Naive thymus-derived CD8-positive, alpha-beta T cell (primary cell): ENCODE measurements around the gene STK32C. TPM values are rescaled to one million over a fixed set of nuclear protein-coding genes. Genes with fewer than 3 reads are reported as not detected.
"Not testable (repeated sequence)": the region's sequence is repeated elsewhere in the genome, so short reads cannot be mapped to it uniquely, and the experiment has no call there.

ENCODE experiments used
- ATAC-seq, 2 donors: fragments of 150-1000 bp; cut with Tn5 transposase in 1 of 2; sonication (Bioruptor Pico), chemical (Tn5 transposase) in 1 of 2; 1 replicate in 1 of 2; 2 replicates in 1 of 2; pipeline ENCODE4 v1.10.0; 2021; ENCODE audit warnings: mild to moderate bottlenecking in 2 of 2, moderate library complexity in 2 of 2
- POLR2A ChIA-PET: fragments of 350-600 bp; sonication (Branson Sonifier 250); formaldehyde crosslinking; loops from one replicate; lab custom pipeline; 2021; ENCODE audit warnings: antibody characterized with exemption; lab: Charles Lee
- DNase-seq, 10 donors: peaks; one replicate each; pipeline versions ENCODE4 v3.0.0 to v3.0.0-alpha.2; 2020 to 2022
- H3K27ac Mint-ChIP-seq, 10 donors: one replicate each; pipeline ENCODE4 v1.8.0; 2020 to 2022; ENCODE audit warnings: mild to moderate bottlenecking in 10 of 10, mixed read lengths in 10 of 10, moderate library complexity in 4 of 10, inconsistent platforms in 1 of 10
- H3K27me3 Mint-ChIP-seq, 5 donors: one replicate each; pipeline ENCODE4 v1.8.0; 2021 to 2022; ENCODE audit warnings: mixed read lengths in 5 of 5
- H3K36me3 Mint-ChIP-seq, 3 donors: one replicate each; pipeline ENCODE4 v1.8.0; 2020 to 2022; ENCODE audit warnings: mixed read lengths in 3 of 3, mild to moderate bottlenecking in 2 of 3, inconsistent platforms in 1 of 3
- H3K4me1 Mint-ChIP-seq, 4 donors: one replicate each; pipeline ENCODE4 v1.8.0; 2021 to 2022; ENCODE audit warnings: mixed read lengths in 4 of 4
- H3K4me3 Mint-ChIP-seq, 10 donors: one replicate each; pipeline ENCODE4 v1.8.0; 2020 to 2022; ENCODE audit warnings: mild to moderate bottlenecking in 10 of 10, mixed read lengths in 10 of 10, moderate library complexity in 6 of 10, inconsistent platforms in 1 of 10
- H3K9me3 Mint-ChIP-seq, 9 donors: one replicate each; pipeline ENCODE4 v1.8.0; 2020 to 2022; ENCODE audit warnings: mixed read lengths in 9 of 9, mild to moderate bottlenecking in 3 of 9, inconsistent platforms in 1 of 9, moderate library complexity in 1 of 9
- polyA plus RNA-seq, 3 donors: library from polyadenylated mRNA; unstranded; fragments of 300-500 nt; fragmentation: Illumina TruSeq; gene quantifications; one replicate each; pipeline ENCODE4 v1.2.3, GENCODE V29; 2021
- total RNA-seq, 8 experiments: library from RNA in 2 of 8; stranded (reverse) in 2 of 8; gene quantifications; one replicate each; pipeline ENCODE4 v1.2.3 and lab custom pipeline; 2021 to 2026

Gene STK32C
- total and polyA plus RNA-seq, 5 experiments from 2014 or later, result 5.5 to 11.2 (median 6.6) TPM

DNA sequence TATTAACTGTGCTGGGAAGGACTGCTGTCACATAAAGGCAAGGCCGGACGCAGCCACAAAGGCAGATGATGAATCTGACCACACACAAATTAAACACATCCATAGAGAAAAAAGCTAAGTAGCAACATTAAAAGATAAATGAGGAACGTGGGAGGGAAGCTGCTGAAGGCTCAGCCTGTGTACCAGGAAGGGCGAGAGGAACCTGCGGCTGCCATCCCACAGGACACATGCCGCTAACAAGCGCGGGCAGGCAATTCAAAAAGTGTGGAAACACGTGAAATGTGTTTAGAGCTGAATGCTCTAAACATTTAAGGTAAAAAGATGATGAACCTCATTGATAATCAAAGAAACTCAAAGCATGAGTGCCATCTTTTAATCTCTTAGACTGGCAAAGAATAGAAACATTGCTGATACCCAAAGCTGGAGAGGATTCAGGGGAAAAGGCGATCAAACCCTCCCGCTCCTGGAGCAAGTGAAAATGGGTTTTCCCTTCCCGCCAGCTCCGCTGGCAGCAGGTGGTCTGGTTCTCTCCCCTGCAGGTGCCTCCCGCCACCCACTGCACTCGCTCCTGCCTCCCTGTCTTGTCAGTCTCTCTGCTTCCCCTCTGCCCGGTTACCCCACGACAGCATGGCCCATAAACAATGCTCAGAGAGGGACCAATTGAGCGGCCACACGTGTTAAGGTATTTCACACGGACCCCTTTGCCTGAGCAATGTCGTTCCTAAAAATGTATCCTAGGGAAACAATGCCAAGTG, 4.2 kb downstream of the STK32C start:
- Mint-ChIP-seq H3K9me3 (no peaks in the 10 kb centered on the region), H3K4me3 (no peak overlapping the region), H3K27me3 (no peaks in the 10 kb centered on the region), H3K4me1 (peaks cover 8 to 17% (median 13%) of the 10 kb centered on the region in 4 donors), H3K27ac (no peak overlapping the region), H3K36me3 (no peaks in the 10 kb centered on the region)
- POLR2A ChIA-PET, result no interaction called here
- DNase-seq, result no peak
- no peak for ATAC-seq

DNA sequence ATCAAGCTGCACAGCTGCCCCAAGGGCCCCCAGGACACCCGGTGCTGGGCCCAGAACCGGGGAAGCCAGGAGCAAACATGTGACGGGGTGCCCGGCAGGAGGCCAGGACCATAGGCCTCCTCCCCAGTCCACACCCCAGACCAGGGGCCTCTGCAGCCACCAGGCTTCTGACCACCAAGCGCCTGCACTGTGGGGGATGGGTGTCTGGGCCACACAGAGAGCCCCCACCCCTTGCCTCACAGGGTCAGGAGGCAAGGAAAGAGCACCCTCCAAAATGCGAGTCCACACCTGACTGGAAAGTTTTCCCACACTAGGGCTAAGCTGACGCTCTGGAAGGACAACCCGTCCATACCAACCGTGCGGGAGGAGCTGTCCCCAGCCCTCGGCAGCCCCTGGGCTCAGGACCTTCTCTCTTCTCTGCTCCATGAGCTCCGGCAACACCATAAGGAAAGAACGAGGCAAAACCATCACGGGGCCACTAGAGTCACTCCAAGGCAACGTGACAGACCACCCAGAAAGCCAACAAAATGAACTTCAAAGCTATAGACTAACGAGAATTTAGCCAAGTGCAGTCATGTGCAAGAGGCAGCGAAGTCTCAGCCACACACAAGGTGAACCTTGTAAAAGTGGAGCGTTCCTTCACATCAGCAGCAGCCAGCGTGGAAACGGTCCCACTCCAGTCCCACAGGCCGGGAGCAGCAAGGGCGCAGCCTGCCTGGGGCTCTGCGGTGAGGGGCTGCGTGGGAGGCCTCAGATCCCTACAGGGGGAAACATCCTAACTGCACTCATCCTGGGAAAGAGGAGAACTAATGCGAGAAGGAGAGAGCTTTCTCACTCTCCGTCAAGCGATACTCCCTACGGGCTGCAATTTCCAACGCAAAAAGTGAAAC, 5.1 kb downstream of the STK32C start:
- Mint-ChIP-seq H3K4me1 (peaks cover 12 to 20% (median 15%) of the 10 kb centered on the region in 4 donors), H3K27me3 (no peaks in the 10 kb centered on the region), H3K27ac (no peak overlapping the region), H3K4me3 (no peak overlapping the region), H3K36me3 (no peaks in the 10 kb centered on the region), H3K9me3 (no peaks in the 10 kb centered on the region)
- POLR2A ChIA-PET, result no interaction called here
- ATAC-seq (no peak), DNase-seq (no peak)

DNA sequence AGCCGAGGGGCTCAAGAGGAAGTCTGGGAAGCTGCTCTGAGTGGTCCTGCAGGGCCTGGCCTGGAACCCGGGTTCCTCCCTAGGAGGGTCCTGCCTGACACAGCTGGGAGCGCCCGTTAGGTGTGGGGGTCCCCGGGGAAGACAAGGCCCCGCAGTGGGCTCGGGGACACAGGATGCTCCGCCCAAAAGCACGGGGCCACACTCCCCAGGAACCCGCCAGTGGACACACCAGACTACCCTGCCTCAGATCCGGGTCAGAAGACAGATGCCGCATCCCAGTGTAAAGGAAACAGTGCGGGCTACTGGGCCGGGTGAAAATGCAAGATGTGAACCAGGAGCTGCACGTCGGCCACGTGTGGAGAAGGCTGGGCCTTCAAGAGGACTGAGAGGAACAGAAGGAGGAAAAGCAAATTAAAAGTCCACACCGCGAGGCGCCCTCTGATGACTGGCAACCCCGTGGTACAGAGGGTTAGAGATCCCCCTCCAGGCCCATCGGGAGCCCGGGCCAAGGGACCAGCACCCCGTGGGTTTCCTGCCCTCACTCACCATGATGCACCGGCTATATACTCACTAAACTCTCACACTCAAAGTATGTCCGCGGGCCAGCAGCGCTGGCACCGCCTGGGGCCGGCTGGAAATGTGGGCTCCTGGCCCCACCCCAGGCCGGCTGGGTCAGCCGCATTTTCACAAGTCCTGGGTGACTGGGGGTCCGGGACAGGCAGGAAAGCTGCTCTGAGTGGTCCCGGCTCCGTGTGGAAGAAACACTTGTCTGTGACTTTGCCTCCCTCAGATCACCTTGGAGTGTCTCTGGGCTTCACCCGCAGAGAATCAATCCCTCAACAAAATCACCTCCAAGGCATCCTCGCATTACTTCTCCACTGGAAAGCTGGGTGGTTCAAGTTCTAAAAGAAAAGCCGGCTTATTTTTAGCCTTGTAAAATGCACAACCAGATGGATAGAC, 6.1 kb downstream of the STK32C start:
- Mint-ChIP-seq H3K4me3 (peak overlapping the region in 1 of 10 donors; percentile 29), H3K27ac (no peak overlapping the region), H3K4me1 (peaks cover 11 to 21% (median 16%) of the 10 kb centered on the region in 4 donors), H3K36me3 (no peaks in the 10 kb centered on the region), H3K9me3 (no peaks in the 10 kb centered on the region), H3K27me3 (peaks cover 0 to 2% (median 0%) of the 10 kb centered on the region in 5 donors)
- ATAC-seq (no peak), DNase-seq (peak in 1 of 10 donors; percentile 45)
- POLR2A ChIA-PET, result no interaction called here

DNA sequence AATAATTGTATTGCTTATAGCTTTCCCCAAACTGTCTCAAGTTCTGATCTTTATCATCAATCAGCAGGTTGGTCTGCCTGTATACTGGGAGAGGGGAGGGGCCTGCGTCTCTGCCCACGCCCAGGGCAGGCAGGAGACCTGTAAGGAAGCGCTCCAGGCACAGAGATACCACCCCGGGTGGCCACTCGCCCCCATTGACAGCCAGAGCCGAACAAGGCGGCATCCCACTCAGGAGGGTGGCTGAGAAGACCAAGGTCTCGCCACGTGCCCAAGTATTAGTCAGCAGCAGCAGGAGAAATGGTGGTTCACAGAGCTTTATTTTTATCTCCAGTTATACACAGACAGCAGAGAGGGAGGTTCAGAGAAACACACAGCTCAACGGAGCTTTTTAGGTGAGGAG, 7.2 kb downstream of the STK32C start:
- no peak overlapping the region for H3K4me3 Mint-ChIP-seq
- DNase-seq (no peak), ATAC-seq (no peak)
- H3K27ac Mint-ChIP-seq, result peak overlapping the region in 1 of 10 donors; percentile 51
- H3K27me3 Mint-ChIP-seq, result peaks cover 0 to 2% (median 0%) of the 10 kb centered on the region in 5 donors
- peaks cover 8 to 13% (median 11%) of the 10 kb centered on the region in 4 donors for H3K4me1 Mint-ChIP-seq
- peaks cover 0 to 2% (median 0%) of the 10 kb centered on the region in 3 donors for H3K36me3 Mint-ChIP-seq
- no peaks in the 10 kb centered on the region for H3K9me3 Mint-ChIP-seq
- POLR2A ChIA-PET, result no interaction called here

DNA sequence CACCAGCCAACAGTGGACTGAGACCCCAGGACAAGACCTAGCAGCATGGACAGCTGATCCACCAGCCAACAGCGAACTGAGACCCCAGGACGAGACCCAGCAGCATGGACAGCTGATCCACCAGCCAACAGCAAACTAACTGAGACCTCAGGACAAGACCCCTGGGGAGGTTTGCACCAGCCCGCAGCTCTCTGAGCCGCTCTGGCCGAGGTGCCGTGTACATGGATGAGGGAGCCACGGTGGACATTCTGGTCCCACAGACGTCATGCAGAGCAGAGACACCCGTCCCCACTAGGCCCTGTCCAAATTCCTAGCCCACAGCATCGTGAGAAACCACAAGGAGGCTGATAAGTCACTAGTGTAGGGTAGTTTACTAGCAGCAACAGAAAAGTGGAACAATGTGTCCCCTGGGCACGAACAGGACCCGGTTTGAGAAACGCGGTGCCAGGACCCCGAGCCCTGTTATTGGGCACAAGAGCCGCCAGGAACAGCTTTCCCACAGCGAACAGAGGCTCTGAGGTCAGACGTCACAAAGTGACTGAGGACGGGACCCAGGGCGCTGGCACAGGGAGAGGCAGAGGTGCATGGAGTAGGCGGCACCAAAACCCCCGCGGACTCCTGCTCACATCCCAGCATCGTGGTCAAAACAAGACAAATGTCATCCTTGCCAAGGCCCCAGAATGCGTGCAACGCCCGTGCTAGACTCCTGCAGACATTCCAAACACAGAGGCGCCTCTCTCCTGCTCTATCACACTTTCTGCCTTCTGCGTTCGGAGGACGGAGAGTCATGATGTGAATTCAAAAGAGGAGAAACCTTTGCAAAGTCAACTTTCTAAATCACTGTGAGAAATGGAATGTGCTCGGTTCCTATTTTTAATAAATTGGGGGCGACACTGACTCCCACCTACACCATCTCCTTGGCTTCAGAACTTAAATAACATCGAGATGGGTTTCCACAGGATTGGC, 8.1 kb downstream of the STK32C start:
- H3K36me3 Mint-ChIP-seq, result peaks cover 0 to 2% (median 0%) of the 10 kb centered on the region in 3 donors
- H3K9me3 Mint-ChIP-seq, result no peaks in the 10 kb centered on the region
- peak overlapping the region in 1 of 10 donors; percentile 51 for H3K27ac Mint-ChIP-seq
- peak in 1 of 10 donors; percentile 35 for DNase-seq
- H3K4me1 Mint-ChIP-seq, result peaks cover 8 to 13% (median 11%) of the 10 kb centered on the region in 4 donors
- H3K4me3 Mint-ChIP-seq, result no peak overlapping the region
- POLR2A ChIA-PET, result no interaction called here
- peaks cover 0 to 2% (median 0%) of the 10 kb centered on the region in 5 donors for H3K27me3 Mint-ChIP-seq
- no peak for ATAC-seq

DNA sequence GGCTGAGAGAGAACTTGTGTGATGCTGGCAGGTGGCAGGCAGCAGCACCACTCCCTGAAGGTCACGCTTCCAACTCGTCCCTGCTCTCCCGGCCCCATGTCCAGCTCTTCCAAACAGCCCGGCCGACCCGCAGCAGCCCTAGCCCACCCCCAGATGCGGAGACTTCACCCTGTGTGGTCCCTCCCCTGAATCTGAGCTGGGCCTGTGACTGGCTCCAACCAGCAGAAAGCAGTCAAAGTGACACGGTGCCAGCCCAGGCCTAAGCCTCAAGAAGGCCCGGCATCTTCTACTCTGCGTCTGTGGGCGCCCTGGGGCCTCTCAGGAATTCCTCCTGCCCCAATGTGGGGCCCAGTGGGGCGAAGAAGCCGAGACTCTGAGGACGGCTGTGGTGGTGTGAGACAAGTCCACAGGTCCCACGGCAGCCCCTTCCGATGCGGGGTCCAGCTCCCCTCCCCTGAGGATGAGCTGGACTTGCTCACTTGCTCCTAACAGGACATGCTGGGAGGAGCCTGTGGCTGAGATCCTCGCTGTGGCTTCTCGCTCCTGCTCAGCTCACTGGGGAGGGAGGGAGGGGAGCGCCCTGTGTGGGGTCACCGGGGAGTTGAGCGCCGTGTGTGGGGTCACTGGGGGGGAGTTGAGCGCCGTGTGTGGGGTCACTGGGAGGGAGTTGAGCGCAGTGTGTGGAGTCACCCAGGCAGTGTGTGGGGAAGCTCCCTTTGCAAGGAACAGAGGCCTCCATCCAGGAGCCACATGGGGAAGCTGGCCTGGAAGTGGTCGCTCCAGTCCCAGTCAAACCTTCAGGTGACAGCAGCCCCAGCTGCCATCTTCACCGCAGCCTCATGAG, 9.5 kb downstream of the STK32C start:
- peaks cover 0 to 2% (median 0%) of the 10 kb centered on the region in 5 donors for H3K27me3 Mint-ChIP-seq
- no peak overlapping the region for H3K4me3 Mint-ChIP-seq
- no peak overlapping the region for H3K27ac Mint-ChIP-seq
- DNase-seq (peak in 1 of 10 donors; percentile 58), ATAC-seq (no peak)
- peaks cover 8 to 13% (median 12%) of the 10 kb centered on the region in 4 donors for H3K4me1 Mint-ChIP-seq
- H3K9me3 Mint-ChIP-seq, result no peaks in the 10 kb centered on the region
- POLR2A ChIA-PET, result interaction anchor here (0.5 kb wide), 1 partner anchor 1172 kb away, joined by 3 read pairs; no protein-coding TSS in a partner anchor
- peaks cover 0 to 2% (median 0%) of the 10 kb centered on the region in 3 donors for H3K36me3 Mint-ChIP-seq

DNA sequence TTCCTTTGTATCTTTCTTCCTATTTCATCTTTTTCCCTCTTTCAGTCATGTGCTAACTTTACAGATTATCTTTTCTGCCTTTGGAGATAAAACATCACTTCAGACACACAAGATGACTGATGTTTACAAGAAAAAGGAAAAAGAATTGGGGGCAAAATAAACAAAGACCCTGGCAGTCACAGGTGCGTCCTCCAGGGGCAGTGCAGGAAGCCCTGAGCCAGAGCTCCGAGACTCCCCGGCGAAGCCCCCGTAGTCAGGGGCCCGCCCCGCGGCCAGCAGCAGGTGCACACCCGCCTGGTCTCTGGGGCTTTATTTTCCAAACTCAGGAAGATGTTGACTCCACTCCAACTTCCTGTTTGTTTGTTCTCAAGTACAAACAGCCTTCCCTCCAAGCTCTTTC, 10.2 kb downstream of the STK32C start:
- no peak overlapping the region for H3K4me3 Mint-ChIP-seq
- DNase-seq (peak in 2 of 10 donors; percentile 8 to 50), ATAC-seq (peak; percentile 47 to 61)
- peaks cover 0 to 2% (median 0%) of the 10 kb centered on the region in 3 donors for H3K36me3 Mint-ChIP-seq
- peaks cover 0 to 2% (median 0%) of the 10 kb centered on the region in 5 donors for H3K27me3 Mint-ChIP-seq
- H3K9me3 Mint-ChIP-seq, result no peaks in the 10 kb centered on the region
- POLR2A ChIA-PET, result no interaction called here
- peaks cover 8 to 12% (median 11%) of the 10 kb centered on the region in 4 donors for H3K4me1 Mint-ChIP-seq
- H3K27ac Mint-ChIP-seq, result peak overlapping the region in 2 of 10 donors; percentile 56 to 69

DNA sequence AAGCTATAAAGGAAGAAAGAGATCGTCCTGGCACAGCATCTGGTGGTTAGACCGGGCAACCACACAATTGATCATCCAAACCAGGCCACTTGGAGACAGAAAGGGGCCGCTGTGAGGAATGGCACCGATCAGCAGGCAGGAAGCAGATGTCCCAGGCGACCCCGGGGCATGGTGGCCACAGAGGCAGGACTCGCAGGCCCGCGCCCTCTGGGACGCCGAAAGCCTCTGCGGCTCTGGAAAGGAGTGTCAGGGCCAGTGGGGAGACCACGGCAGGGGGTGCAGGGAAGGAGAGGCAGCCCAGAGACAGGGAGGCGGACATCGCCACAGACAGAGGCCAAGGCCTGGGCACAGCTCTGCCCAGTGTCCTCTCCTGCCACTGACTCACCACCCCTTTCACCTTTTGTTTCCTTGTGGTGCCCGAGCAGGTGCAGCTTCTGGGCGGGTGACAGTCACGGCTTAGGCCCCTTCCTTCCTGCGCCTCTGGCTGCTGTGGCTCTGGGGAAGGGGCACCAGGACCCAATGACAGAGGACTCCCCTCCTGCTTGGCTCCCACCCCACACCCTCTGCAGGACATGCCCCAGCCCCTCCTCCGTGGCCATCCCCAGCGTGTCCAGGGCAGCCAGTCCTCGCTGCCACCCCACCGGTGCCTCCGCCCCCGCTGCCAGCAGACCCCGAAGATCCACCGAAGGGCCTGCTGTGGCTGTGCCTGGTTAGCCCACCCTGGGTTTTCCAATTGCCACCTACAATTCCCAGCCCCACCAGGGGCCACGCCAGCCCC, 10.9 kb downstream of the STK32C start:
- Mint-ChIP-seq H3K27ac (peak overlapping the region in 2 of 10 donors; percentile 43 to 56), H3K36me3 (peaks cover 0 to 2% (median 0%) of the 10 kb centered on the region in 3 donors), H3K4me3 (no peak overlapping the region), H3K27me3 (peaks cover 0 to 2% (median 0%) of the 10 kb centered on the region in 5 donors), H3K4me1 (peaks cover 8 to 14% (median 11%) of the 10 kb centered on the region in 4 donors), H3K9me3 (no peaks in the 10 kb centered on the region)
- DNase-seq, result peak in 1 of 10 donors; percentile 56
- POLR2A ChIA-PET, result no interaction called here
- ATAC-seq, result no peak

DNA sequence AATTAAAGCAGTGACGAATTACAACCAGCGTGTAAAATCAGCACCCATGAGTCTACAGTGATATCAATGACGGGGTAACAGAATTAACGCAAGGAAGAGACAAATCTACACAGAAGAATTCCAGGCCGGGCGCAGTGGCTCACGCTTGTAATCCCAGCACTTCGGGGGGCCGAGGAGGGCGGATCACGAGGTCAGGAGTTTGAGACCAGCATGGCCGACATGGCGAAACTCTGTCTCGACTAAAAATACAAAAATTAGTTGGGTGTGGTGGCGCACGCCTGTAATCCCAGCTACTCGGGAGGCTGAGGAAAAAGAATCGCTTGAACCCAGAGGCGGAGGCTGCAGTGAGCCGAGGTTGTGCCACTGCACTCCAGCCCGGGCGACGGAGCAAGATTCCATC, 12.3 kb downstream of the STK32C start:
- ATAC-seq, DNase-seq, H3K27me3 Mint-ChIP-seq, POLR2A ChIA-PET, H3K27ac Mint-ChIP-seq, H3K4me3 Mint-ChIP-seq, H3K9me3 Mint-ChIP-seq, H3K36me3 Mint-ChIP-seq: not testable (repeated sequence)
- peaks cover 8 to 13% (median 11%) of the 10 kb centered on the region in 4 donors for H3K4me1 Mint-ChIP-seq
